NCI-H82 treated with DMSO at 0.1 percent for 48 hours (cell line): ENCODE measurements around the gene DCN.

Experiments
- DNase-seq: peaks from one replicate; lab custom pipeline; 2025; ENCODE audit not compliant: unreplicated experiment; lab: John Stamatoyannopoulos, UW

The DCN gene

GRCh38 chr12:91104812-91105466 is 77.7 kb downstream of the DCN start:
- no peak for DNase-seq

- no peak for DNase-seq
Observed at GRCh38 chr12:91103624-91104023, 79.0 kb downstream of the DCN start.

- DNase-seq = no peak
Observed at GRCh38 chr12:91103101-91103500, 79.5 kb downstream of the DCN start.

GRCh38 chr12:91100906-91101305 is 81.7 kb downstream of the DCN start:
- DNase-seq = no peak

GRCh38 chr12:91099836-91100235 is 82.8 kb downstream of the DCN start:
- no peak for DNase-seq

GRCh38 chr12:91099341-91099740 is 83.3 kb downstream of the DCN start:
- no peak for DNase-seq

GRCh38 chr12:91098941-91099340 is 83.7 kb downstream of the DCN start:
- no peak for DNase-seq

GRCh38 chr12:91098461-91098860 is 84.2 kb downstream of the DCN start:
- DNase-seq = no peak

- DNase-seq = no peak
Observed at GRCh38 chr12:91094957-91095356, 87.7 kb downstream of the DCN start.

GRCh38 chr12:91094032-91094662 is 88.5 kb downstream of the DCN start:
- no peak for DNase-seq

GRCh38 chr12:91093341-91093740 is 89.3 kb downstream of the DCN start:
- no peak for DNase-seq

GRCh38 chr12:91091916-91092715 is 90.5 kb downstream of the DCN start:
- no peak for DNase-seq
